IMR-90 (cell line): ENCODE data around the gene APBB3.

Source experiments
- BHLHE40 ChIP-seq: fragments of 150-350 bp; IDR thresholded peaks from 2 replicates; pipeline ENCODE4 v1.6.1; 2016; ENCODE audit warnings: mild to moderate bottlenecking, low read depth, low read length
- CEBPB ChIP-seq: IDR thresholded peaks from 2 replicates; pipeline ENCODE4 v1.6.1; 2012; ENCODE audit warnings: low read depth, low read length, improper control_type of control experiment
- FOS ChIP-seq: fragments of 150-350 bp; IDR thresholded peaks from 2 replicates; pipeline ENCODE4 v1.6.1; 2016; ENCODE audit warnings: low read depth, low read length
- MAZ ChIP-seq: IDR thresholded peaks from 2 replicates; pipeline ENCODE4 v1.6.1; 2012; ENCODE audit warnings: low read depth, mild to moderate bottlenecking, low read length, improper control_type of control experiment, moderate library complexity, borderline replicate concordance
- NFE2L2 ChIP-seq: fragments of 150-350 bp; IDR thresholded peaks from 2 replicates; pipeline ENCODE4 v1.6.1; 2016; ENCODE audit warnings: low read depth, mild to moderate bottlenecking, low read length
- POLR2A ChIP-seq: IDR thresholded peaks from 2 replicates; pipeline ENCODE4 v1.6.1; 2012; ENCODE audit warnings: mild to moderate bottlenecking, low read depth, low read length
- RAD21 ChIP-seq: IDR thresholded peaks from 2 replicates; pipeline ENCODE4 v1.6.1; 2012; ENCODE audit warnings: low read length, improper control_type of control experiment
- RFX5 ChIP-seq: IDR thresholded peaks from 2 replicates; pipeline ENCODE4 v1.8.0; 2012; ENCODE audit warnings: low read depth, mild to moderate bottlenecking, low read length, moderate library complexity
- SMC3 ChIP-seq: fragments of 150-350 bp; IDR thresholded peaks from 2 replicates; pipeline ENCODE4 v1.6.1; 2016; ENCODE audit warnings: low read depth, mild to moderate bottlenecking, antibody characterized with exemption, low read length, moderate library complexity
- TF ChIP-seq, protein P1 (sequence below): conservative IDR thresholded peaks from 2 replicates; pipeline ENCODE4 v1.5.1; 2012; ENCODE audit warnings: mild to moderate bottlenecking, low read depth, low read length, improper control_type of control experiment
- TF ChIP-seq, protein P2 (sequence below): fragments of 150-350 bp; IDR thresholded peaks from 2 replicates; pipeline ENCODE4 v1.6.1; 2016; ENCODE audit warnings: low read depth, mild to moderate bottlenecking, low read length, moderate library complexity, borderline replicate concordance
- TF ChIP-seq, protein P3 (sequence below): fragments of 150-350 bp; IDR thresholded peaks from 2 replicates; pipeline ENCODE4 v1.6.1; 2017; ENCODE audit warnings: mild to moderate bottlenecking, antibody characterized with exemption, low read length, low read depth

DNA sequence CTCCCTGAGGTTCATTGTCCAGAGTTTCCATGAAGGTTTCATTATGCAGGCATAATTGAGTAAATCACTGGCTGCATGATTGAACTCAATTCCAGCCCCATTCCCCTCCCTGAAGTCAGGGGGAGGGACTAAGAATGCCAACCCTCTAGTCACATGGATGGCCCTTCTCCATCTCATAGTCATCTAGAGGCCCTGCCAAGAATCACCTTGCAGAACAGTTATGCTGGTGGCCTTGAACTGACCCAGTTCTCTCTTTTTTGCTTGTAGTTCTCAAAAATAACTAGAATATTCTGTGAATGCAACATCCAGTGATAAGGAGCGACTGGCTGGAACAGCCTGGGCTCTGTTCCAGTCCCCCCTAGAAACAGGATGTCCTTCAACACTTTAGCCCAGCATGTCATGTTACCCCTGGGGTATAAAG, 31.9 kb upstream of the APBB3 start:
- TF ChIP-seq, protein P1, sequence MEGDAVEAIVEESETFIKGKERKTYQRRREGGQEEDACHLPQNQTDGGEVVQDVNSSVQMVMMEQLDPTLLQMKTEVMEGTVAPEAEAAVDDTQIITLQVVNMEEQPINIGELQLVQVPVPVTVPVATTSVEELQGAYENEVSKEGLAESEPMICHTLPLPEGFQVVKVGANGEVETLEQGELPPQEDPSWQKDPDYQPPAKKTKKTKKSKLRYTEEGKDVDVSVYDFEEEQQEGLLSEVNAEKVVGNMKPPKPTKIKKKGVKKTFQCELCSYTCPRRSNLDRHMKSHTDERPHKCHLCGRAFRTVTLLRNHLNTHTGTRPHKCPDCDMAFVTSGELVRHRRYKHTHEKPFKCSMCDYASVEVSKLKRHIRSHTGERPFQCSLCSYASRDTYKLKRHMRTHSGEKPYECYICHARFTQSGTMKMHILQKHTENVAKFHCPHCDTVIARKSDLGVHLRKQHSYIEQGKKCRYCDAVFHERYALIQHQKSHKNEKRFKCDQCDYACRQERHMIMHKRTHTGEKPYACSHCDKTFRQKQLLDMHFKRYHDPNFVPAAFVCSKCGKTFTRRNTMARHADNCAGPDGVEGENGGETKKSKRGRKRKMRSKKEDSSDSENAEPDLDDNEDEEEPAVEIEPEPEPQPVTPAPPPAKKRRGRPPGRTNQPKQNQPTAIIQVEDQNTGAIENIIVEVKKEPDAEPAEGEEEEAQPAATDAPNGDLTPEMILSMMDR: no peak
- no peak for TF ChIP-seq RFX5
- no peak for TF ChIP-seq RAD21
- no peak for TF ChIP-seq POLR2A
- no peak for TF ChIP-seq FOS
- no peak for TF ChIP-seq BHLHE40
- TF ChIP-seq CEBPB: no peak
- no peak for TF ChIP-seq NFE2L2
- TF ChIP-seq, protein P2, sequence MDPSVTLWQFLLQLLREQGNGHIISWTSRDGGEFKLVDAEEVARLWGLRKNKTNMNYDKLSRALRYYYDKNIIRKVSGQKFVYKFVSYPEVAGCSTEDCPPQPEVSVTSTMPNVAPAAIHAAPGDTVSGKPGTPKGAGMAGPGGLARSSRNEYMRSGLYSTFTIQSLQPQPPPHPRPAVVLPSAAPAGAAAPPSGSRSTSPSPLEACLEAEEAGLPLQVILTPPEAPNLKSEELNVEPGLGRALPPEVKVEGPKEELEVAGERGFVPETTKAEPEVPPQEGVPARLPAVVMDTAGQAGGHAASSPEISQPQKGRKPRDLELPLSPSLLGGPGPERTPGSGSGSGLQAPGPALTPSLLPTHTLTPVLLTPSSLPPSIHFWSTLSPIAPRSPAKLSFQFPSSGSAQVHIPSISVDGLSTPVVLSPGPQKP: no peak
- TF ChIP-seq, protein P3, sequence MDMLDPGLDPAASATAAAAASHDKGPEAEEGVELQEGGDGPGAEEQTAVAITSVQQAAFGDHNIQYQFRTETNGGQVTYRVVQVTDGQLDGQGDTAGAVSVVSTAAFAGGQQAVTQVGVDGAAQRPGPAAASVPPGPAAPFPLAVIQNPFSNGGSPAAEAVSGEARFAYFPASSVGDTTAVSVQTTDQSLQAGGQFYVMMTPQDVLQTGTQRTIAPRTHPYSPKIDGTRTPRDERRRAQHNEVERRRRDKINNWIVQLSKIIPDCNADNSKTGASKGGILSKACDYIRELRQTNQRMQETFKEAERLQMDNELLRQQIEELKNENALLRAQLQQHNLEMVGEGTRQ: no peak
- no peak for TF ChIP-seq SMC3
- TF ChIP-seq MAZ: no peak
